Measurements from ENCODE around the gene MEIOB. TPM values are rescaled to one million over a fixed set of nuclear protein-coding genes. Genes with fewer than 3 reads are reported as not detected.

The MEIOB gene
- total RNA-seq, 1 experiment from 2014 or later, result 0.62 TPM

GRCh38 chr16:1863681-1864460, 8.1 kb downstream of the MEIOB start:
- ChIA-PET POLR2A (ENCODE audit: low non-redundant PET) (no interaction called here), CTCF (no interaction called here)
- no TSS peak for BruUV-seq (replicated peaks)
- Histone ChIP-seq H3K9me3 (ENCODE audit: low read depth, low read length, poor library complexity, severe bottlenecking) (no peaks in the 10 kb centered on the region), H3K4me1 (ENCODE audit: insufficient read depth, low read length, poor library complexity, severe bottlenecking) (no peaks in the 10 kb centered on the region), H3K27ac (ENCODE audit: low read depth, low read length, poor library complexity, severe bottlenecking) (no peak overlapping the region), H3K36me3 (ENCODE audit: insufficient read depth, low read length, poor library complexity, severe bottlenecking) (no peaks in the 10 kb centered on the region), H3K27me3 (replicated peaks; ENCODE audit: insufficient read depth, low read depth, low read length, poor library complexity) (peaks cover 20% of the 10 kb centered on the region), H3K4me3 (ENCODE audit: low read depth, low read length, poor library complexity, severe bottlenecking) (no peak overlapping the region)
- peak; percentile 57 for DNase-seq (ENCODE audit: low spot score)
- intact Hi-C loops (cut with micrococcal nuclease; ENCODE audit: unreplicated experiment), result no loop called here
- peak; percentile 52; the same call in 1 of the 2 replicates for TF ChIP-seq CTCF (conservative IDR thresholded peaks at IDR 0.05; ENCODE audit: low read depth, low read length)
- no peak for TF ChIP-seq EZH2 (IDR thresholded peaks at IDR 0.05; ENCODE audit: borderline replicate concordance, low read depth, low read length, poor library complexity, severe bottlenecking)

- Histone ChIP-seq H3K36me3 (ENCODE audit: insufficient read depth, low read length, poor library complexity, severe bottlenecking) (no peaks in the 10 kb centered on the region), H3K9me3 (ENCODE audit: low read depth, low read length, poor library complexity, severe bottlenecking) (no peaks in the 10 kb centered on the region), H3K27me3 (replicated peaks; ENCODE audit: insufficient read depth, low read depth, low read length, poor library complexity) (peaks cover 35% of the 10 kb centered on the region), H3K27ac (ENCODE audit: low read depth, low read length, poor library complexity, severe bottlenecking) (no peak overlapping the region), H3K4me3 (ENCODE audit: low read depth, low read length, poor library complexity, severe bottlenecking) (no peak overlapping the region), H3K4me1 (ENCODE audit: insufficient read depth, low read length, poor library complexity, severe bottlenecking) (no peaks in the 10 kb centered on the region)
- ChIA-PET POLR2A (ENCODE audit: low non-redundant PET) (no interaction called here), CTCF (no interaction called here)
- TF ChIP-seq CTCF (conservative IDR thresholded peaks at IDR 0.05; ENCODE audit: low read depth, low read length) (no peak), EZH2 (IDR thresholded peaks at IDR 0.05; ENCODE audit: borderline replicate concordance, low read depth, low read length, poor library complexity, severe bottlenecking) (no peak)
- intact Hi-C loops (cut with micrococcal nuclease; ENCODE audit: unreplicated experiment), result no loop called here
- BruUV-seq (replicated peaks), result no TSS peak
- DNase-seq (ENCODE audit: low spot score), result no peak
These were observed 9.6 kb downstream of the MEIOB start for GRCh38 chr16:1862394-1862793.

- intact Hi-C loops (cut with micrococcal nuclease; ENCODE audit: unreplicated experiment), result no loop called here
- no TSS peak for BruUV-seq (replicated peaks)
- H3K4me3 ChIP-seq (ENCODE audit: low read depth, low read length, poor library complexity, severe bottlenecking), result no peak overlapping the region
- CTCF ChIA-PET, result interaction anchor here (0.6 kb wide), 1 partner anchor 279 kb away, joined by 5 read pairs; no protein-coding TSS in a partner anchor
- H3K27me3 ChIP-seq (replicated peaks; ENCODE audit: insufficient read depth, low read depth, low read length, poor library complexity), result peaks cover 42% of the 10 kb centered on the region
- no peaks in the 10 kb centered on the region for H3K4me1 ChIP-seq (ENCODE audit: insufficient read depth, low read length, poor library complexity, severe bottlenecking)
- POLR2A ChIA-PET (ENCODE audit: low non-redundant PET), result interaction anchor here (0.7 kb wide), 1 partner anchor 143 kb away, joined by 6 read pairs; no protein-coding TSS in a partner anchor
- TF ChIP-seq CTCF (conservative IDR thresholded peaks at IDR 0.05; ENCODE audit: low read depth, low read length), result no peak
- TF ChIP-seq EZH2 (IDR thresholded peaks at IDR 0.05; ENCODE audit: borderline replicate concordance, low read depth, low read length, poor library complexity, severe bottlenecking), result no peak
- no peak overlapping the region for H3K27ac ChIP-seq (ENCODE audit: low read depth, low read length, poor library complexity, severe bottlenecking)
- no peaks in the 10 kb centered on the region for H3K36me3 ChIP-seq (ENCODE audit: insufficient read depth, low read length, poor library complexity, severe bottlenecking)
- no peaks in the 10 kb centered on the region for H3K9me3 ChIP-seq (ENCODE audit: low read depth, low read length, poor library complexity, severe bottlenecking)
- no peak for DNase-seq (ENCODE audit: low spot score)
These were observed 10.2 kb downstream of the MEIOB start for GRCh38 chr16:1861730-1862129.
